ENCODE measurements around the gene GPR153. TPM values are rescaled to one million over a fixed set of nuclear protein-coding genes. Genes with fewer than 3 reads are reported as not detected.

The GPR153 gene
- total RNA-seq, 2 experiments from 2014 or later: 0.34 to 0.41 TPM

DNA sequence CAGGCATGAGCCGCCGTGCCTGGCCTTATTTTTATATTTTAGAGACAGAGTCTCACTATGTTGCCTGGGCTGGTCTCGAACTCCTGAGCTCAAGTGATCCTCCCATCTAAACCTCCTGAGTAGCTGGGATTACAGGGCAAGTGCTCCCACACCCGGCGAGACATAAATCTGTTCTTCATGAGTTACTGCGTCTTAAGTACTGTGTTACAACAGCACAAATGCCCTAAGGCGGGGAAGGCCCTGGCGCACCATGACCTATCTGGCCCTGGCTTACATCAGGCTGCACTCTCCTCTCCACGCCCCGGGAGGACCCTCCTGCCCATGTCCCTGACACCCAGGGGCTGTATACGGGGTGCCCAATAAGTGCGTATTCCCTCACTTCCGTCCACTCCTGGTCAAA, 4.3 kb downstream of the GPR153 start:
- intact Hi-C loops (cut with micrococcal nuclease): no loop called here
- DNase-seq: no peak
- no peak for ATAC-seq
- CTCF ChIA-PET: interaction anchor here (5.5 kb wide), 1 partner anchor 10 kb away, joined by 42 read pairs; no protein-coding TSS in a partner anchor
- H3K27ac Mint-ChIP-seq: no peak overlapping the region
- POLR2A ChIA-PET: no interaction called here
- H3K36me3 Mint-ChIP-seq (ENCODE audit: low read depth): no peaks in the 10 kb centered on the region
- TF ChIP-seq, protein P1, sequence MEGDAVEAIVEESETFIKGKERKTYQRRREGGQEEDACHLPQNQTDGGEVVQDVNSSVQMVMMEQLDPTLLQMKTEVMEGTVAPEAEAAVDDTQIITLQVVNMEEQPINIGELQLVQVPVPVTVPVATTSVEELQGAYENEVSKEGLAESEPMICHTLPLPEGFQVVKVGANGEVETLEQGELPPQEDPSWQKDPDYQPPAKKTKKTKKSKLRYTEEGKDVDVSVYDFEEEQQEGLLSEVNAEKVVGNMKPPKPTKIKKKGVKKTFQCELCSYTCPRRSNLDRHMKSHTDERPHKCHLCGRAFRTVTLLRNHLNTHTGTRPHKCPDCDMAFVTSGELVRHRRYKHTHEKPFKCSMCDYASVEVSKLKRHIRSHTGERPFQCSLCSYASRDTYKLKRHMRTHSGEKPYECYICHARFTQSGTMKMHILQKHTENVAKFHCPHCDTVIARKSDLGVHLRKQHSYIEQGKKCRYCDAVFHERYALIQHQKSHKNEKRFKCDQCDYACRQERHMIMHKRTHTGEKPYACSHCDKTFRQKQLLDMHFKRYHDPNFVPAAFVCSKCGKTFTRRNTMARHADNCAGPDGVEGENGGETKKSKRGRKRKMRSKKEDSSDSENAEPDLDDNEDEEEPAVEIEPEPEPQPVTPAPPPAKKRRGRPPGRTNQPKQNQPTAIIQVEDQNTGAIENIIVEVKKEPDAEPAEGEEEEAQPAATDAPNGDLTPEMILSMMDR (IDR thresholded peaks at IDR 0.05): no peak
- peaks cover 16% of the 10 kb centered on the region for H3K27me3 Mint-ChIP-seq
- H3K4me3 Mint-ChIP-seq: no peak overlapping the region
- peaks cover 4% of the 10 kb centered on the region for H3K4me1 Mint-ChIP-seq (ENCODE audit: low read depth)
- H3K9me3 Mint-ChIP-seq: no peaks in the 10 kb centered on the region

DNA sequence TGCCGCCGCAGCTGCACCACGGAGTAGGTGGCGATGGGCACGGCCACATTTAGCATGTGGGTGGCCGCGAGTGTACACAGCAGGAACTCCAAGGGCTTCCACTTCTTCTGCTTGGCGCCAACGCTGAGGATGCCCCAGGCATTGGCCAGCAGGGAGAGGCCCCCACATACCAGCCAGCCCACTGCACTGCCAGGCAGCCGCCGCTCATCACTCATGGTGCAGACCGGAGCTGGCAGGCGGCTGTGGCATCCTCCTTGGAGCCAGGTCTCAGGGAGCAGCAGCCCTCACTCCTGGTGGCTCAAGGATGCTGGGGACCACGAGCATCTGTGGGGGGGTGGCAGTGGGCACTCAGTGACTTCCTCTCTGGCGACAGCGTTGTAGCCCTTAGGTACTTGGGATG, 6.2 kb downstream of the GPR153 start:
- ChIA-PET POLR2A (no interaction called here), CTCF (interaction anchor here (5.5 kb wide), 1 partner anchor 8 kb away, joined by 42 read pairs; no protein-coding TSS in a partner anchor)
- no peak overlapping the region for H3K4me3 Mint-ChIP-seq
- no peaks in the 10 kb centered on the region for H3K36me3 Mint-ChIP-seq (ENCODE audit: low read depth)
- no peak overlapping the region for H3K27ac Mint-ChIP-seq
- DNase-seq (no peak), ATAC-seq (no peak)
- no peaks in the 10 kb centered on the region for H3K9me3 Mint-ChIP-seq
- H3K4me1 Mint-ChIP-seq (ENCODE audit: low read depth): peaks cover 2% of the 10 kb centered on the region
- TF ChIP-seq, protein P1 (IDR thresholded peaks at IDR 0.05): no peak
- peaks cover 26% of the 10 kb centered on the region for H3K27me3 Mint-ChIP-seq
- intact Hi-C loops (cut with micrococcal nuclease): no loop called here

DNA sequence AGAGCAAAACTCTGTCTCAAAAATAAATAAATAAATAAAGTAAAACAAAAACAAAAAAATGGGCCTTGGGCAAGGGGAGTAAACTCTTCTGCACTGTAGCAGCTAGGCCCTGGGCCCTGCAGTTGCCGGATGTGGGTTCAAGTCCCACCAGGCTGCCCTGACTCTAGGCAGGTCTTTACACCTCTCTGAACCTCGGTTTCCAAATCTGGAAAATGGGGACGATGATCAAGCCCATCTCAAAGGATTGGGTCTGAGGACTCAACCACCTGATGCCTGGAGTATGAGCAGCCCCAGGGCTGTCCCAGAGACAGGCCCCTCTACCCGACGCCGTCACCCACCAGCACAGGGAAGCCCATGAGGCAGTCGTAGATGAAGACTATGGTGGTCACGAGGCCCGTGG, 7.5 kb downstream of the GPR153 start:
- ChIA-PET POLR2A (no interaction called here), CTCF (no interaction called here)
- no peaks in the 10 kb centered on the region for H3K4me1 Mint-ChIP-seq (ENCODE audit: low read depth)
- ATAC-seq (no peak), DNase-seq (no peak)
- H3K9me3 Mint-ChIP-seq: no peaks in the 10 kb centered on the region
- H3K4me3 Mint-ChIP-seq: no peak overlapping the region
- no peak overlapping the region for H3K27ac Mint-ChIP-seq
- no peaks in the 10 kb centered on the region for H3K36me3 Mint-ChIP-seq (ENCODE audit: low read depth)
- TF ChIP-seq, protein P1 (IDR thresholded peaks at IDR 0.05): no peak
- H3K27me3 Mint-ChIP-seq: peaks cover 21% of the 10 kb centered on the region
- intact Hi-C loops (cut with micrococcal nuclease): no loop called here

DNA sequence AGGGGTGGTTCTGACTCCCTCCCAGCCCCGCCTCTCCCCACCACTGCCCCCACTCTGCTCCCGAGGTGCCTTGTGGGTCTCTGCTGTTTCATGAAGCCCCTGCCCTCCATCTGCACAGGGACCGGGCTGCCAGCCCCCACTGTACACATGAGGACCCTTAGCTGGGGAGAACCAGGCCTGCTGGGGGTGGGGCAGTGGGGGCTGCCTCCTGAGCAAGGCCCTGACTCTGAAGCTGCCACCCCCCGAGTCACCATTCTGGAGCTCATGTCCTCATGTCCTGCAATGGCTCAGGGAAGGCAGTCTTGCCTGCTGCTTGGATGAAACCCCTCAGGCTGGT, 8.6 kb downstream of the GPR153 start:
- no peaks in the 10 kb centered on the region for H3K9me3 Mint-ChIP-seq
- intact Hi-C loops (cut with micrococcal nuclease): no loop called here
- no peaks in the 10 kb centered on the region for H3K36me3 Mint-ChIP-seq (ENCODE audit: low read depth)
- DNase-seq: no peak
- no peak overlapping the region for H3K27ac Mint-ChIP-seq
- TF ChIP-seq, protein P1 (IDR thresholded peaks at IDR 0.05): no peak
- H3K4me1 Mint-ChIP-seq (ENCODE audit: low read depth): no peaks in the 10 kb centered on the region
- CTCF ChIA-PET: no interaction called here
- no peak for ATAC-seq
- H3K4me3 Mint-ChIP-seq: no peak overlapping the region
- peaks cover 27% of the 10 kb centered on the region for H3K27me3 Mint-ChIP-seq
- POLR2A ChIA-PET: interaction anchor here (1.3 kb wide), 1 partner anchor 16 kb away, joined by 3 read pairs; no protein-coding TSS in a partner anchor

DNA sequence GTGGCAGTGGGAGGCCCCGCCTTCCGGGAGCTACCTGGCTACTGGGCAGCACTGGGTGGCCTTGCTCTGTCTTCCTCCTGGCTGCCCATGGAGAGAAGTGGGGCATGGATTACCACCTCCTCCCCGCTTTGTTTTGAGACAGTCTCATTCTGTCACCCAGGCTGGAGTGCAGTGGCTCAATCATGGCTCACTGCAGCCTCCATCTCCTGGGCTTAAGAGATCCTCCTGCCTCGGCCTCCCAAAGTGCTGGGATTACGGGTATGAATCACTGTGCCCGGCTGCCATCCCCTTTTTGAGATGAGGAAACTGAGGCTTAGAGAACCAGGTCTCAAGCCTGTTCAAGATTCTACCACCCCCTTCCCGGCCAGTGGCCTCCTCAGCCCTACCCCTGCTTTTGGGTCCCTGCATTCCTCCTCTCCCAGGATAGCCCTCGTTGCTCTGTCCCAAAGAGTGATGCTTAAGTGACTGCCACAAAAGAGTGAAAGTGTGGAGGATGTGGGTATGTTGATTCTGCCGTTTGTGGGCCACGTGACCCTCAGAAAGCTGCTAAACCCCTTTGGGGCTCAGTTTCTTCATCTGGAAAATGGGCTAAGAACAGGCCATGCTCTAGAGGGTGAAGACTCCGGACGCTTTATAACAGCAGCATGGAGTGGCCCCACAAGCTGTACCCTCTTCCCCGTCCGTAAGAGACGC, 9.1 kb downstream of the GPR153 start:
- TF ChIP-seq, protein P1 (IDR thresholded peaks at IDR 0.05): no peak
- Mint-ChIP-seq H3K9me3 (no peaks in the 10 kb centered on the region), H3K27ac (no peak overlapping the region), H3K4me1 (ENCODE audit: low read depth) (peaks cover 2% of the 10 kb centered on the region), H3K4me3 (no peak overlapping the region), H3K36me3 (ENCODE audit: low read depth) (no peaks in the 10 kb centered on the region), H3K27me3 (peaks cover 31% of the 10 kb centered on the region)
- DNase-seq (no peak), ATAC-seq (no peak)
- POLR2A ChIA-PET: interaction anchor here (1.3 kb wide), 1 partner anchor 17 kb away, joined by 3 read pairs; no protein-coding TSS in a partner anchor
- CTCF ChIA-PET: interaction anchor here (0.9 kb wide), 1 partner anchor 153 kb away, joined by 3 read pairs; no protein-coding TSS in a partner anchor
- intact Hi-C loops (cut with micrococcal nuclease): no loop called here

Data from activated CD8-positive, alpha-beta T cell treated with anti-CD3 and anti-CD28 coated beads for 36 hours (primary cell).